MM.1S (cell line): ENCODE data around the gene CADM3.
A peak's percentile ranks its signal among the peaks of the same experiment; 100 is the strongest.

ENCODE experiments used
- DNase-seq: peaks from one replicate; pipeline ENCODE4 v3.0.0-alpha.2; 2015
- H2AFZ ChIP-seq: fragments of 300-600 bp; sonication (generic); 2 replicates; pipeline ENCODE4 v1.6.0; 2016; ENCODE audit warnings: antibody characterized with exemption, low read length
- H3F3A ChIP-seq: fragments of 300-600 bp; sonication (generic); 2 replicates; pipeline ENCODE4 v1.6.1; 2016; ENCODE audit warnings: mild to moderate bottlenecking, antibody characterized with exemption, low read length, moderate library complexity, mixed read lengths; ENCODE audit not compliant: insufficient read depth
- H3K27ac ChIP-seq: fragments of 300-600 bp; sonication (generic); 2 replicates; pipeline ENCODE4 v1.5.1; 2016; ENCODE audit warnings: mild to moderate bottlenecking, low read length
- H3K27me3 ChIP-seq: fragments of 300-600 bp; sonication (generic); replicated peaks from 2 replicates; pipeline ENCODE4 v1.6.0; 2016; ENCODE audit warnings: low read length; ENCODE audit not compliant: insufficient read depth
- H3K36me3 ChIP-seq: fragments of 300-600 bp; sonication (generic); replicated peaks from 2 replicates; pipeline ENCODE4 v1.6.1; 2016; ENCODE audit warnings: mild to moderate bottlenecking, low read length, mixed read lengths; ENCODE audit not compliant: insufficient read depth
- H3K4me1 ChIP-seq: fragments of 300-600 bp; sonication (generic); 2 replicates; pipeline ENCODE4 v1.6.1; 2016; ENCODE audit warnings: low read length, mixed read lengths
- H3K4me2 ChIP-seq: fragments of 300-600 bp; sonication (generic); 2 replicates; pipeline ENCODE4 v1.6.0; 2016; ENCODE audit warnings: low read depth, low read length
- H3K4me3 ChIP-seq: fragments of 300-600 bp; sonication (generic); 2 replicates; pipeline ENCODE4 v1.5.1; 2016; ENCODE audit warnings: low read length, mixed read lengths
- H3K79me2 ChIP-seq: fragments of 300-600 bp; sonication (generic); 2 replicates; pipeline ENCODE4 v1.6.1; 2016; ENCODE audit warnings: mixed run types, low read length, mixed read lengths
- H3K9ac ChIP-seq: fragments of 300-600 bp; sonication (generic); 2 replicates; pipeline ENCODE4 v1.6.1; 2016; ENCODE audit warnings: low read length, mixed read lengths
- H3K9me2 ChIP-seq: fragments of 300-600 bp; sonication (generic); replicated peaks from 2 replicates; pipeline ENCODE4 v1.6.1; 2016; ENCODE audit warnings: mild to moderate bottlenecking, low read length, mixed read lengths; ENCODE audit not compliant: insufficient read depth
- H3K9me3 ChIP-seq: fragments of 300-600 bp; sonication (generic); replicated peaks from 2 replicates; pipeline ENCODE4 v1.6.1; 2016; ENCODE audit warnings: mild to moderate bottlenecking, low read length, mixed read lengths; ENCODE audit not compliant: insufficient read depth
- H4K20me1 ChIP-seq: fragments of 300-600 bp; sonication (generic); 2 replicates; pipeline ENCODE4 v1.6.1; 2016; ENCODE audit warnings: mild to moderate bottlenecking, low read length, moderate library complexity, mixed read lengths; ENCODE audit not compliant: insufficient read depth
- EZH2 ChIP-seq: fragments of 300-600 bp; sonication (generic); optimal IDR thresholded peaks from 2 replicates; pipeline ENCODE3; 2017; ENCODE audit warnings: low read depth, mild to moderate bottlenecking, antibody characterized with exemption, low read length, mixed read lengths
- EZH2phosphoT487 ChIP-seq: fragments of 300-600 bp; sonication (generic); IDR thresholded peaks from 2 replicates; pipeline ENCODE4 v1.6.1; 2018; ENCODE audit warnings: antibody characterized with exemption, low read length
- TF ChIP-seq, protein P1 (sequence below): fragments of 300-600 bp; sonication (generic); IDR thresholded peaks from 2 replicates; pipeline ENCODE4 v1.5.1; 2016; ENCODE audit warnings: antibody characterized with exemption, low read length, mixed read lengths

The CADM3 gene

GRCh38 chr1:159239551-159240220, 68.3 kb downstream of the CADM3 start:
- H2AFZ ChIP-seq: no peak overlapping the region
- peak; percentile 89 for DNase-seq
- peaks cover 4% of the 10 kb centered on the region; the same call in 1 of the 2 replicates for H3K27me3 ChIP-seq
- H3K9ac ChIP-seq: no peak overlapping the region
- H3K9me2 ChIP-seq: no peaks in the 10 kb centered on the region
- H3K4me3 ChIP-seq: peak overlapping the region; percentile 12
- H3F3A ChIP-seq: peaks cover 14% of the 10 kb centered on the region
- no peaks in the 10 kb centered on the region for H3K79me2 ChIP-seq
- H3K27ac ChIP-seq: peak overlapping the region; percentile 5; the same call in 1 of the 2 replicates
- H3K9me3 ChIP-seq: no peaks in the 10 kb centered on the region
- no peaks in the 10 kb centered on the region for H4K20me1 ChIP-seq
- no peak for TF ChIP-seq EZH2
- TF ChIP-seq, protein P1, sequence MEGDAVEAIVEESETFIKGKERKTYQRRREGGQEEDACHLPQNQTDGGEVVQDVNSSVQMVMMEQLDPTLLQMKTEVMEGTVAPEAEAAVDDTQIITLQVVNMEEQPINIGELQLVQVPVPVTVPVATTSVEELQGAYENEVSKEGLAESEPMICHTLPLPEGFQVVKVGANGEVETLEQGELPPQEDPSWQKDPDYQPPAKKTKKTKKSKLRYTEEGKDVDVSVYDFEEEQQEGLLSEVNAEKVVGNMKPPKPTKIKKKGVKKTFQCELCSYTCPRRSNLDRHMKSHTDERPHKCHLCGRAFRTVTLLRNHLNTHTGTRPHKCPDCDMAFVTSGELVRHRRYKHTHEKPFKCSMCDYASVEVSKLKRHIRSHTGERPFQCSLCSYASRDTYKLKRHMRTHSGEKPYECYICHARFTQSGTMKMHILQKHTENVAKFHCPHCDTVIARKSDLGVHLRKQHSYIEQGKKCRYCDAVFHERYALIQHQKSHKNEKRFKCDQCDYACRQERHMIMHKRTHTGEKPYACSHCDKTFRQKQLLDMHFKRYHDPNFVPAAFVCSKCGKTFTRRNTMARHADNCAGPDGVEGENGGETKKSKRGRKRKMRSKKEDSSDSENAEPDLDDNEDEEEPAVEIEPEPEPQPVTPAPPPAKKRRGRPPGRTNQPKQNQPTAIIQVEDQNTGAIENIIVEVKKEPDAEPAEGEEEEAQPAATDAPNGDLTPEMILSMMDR: no peak
- H3K36me3 ChIP-seq: no peaks in the 10 kb centered on the region
- H3K4me2 ChIP-seq: peak overlapping the region; percentile 59
- H3K4me1 ChIP-seq: peaks cover 24% of the 10 kb centered on the region

DNA sequence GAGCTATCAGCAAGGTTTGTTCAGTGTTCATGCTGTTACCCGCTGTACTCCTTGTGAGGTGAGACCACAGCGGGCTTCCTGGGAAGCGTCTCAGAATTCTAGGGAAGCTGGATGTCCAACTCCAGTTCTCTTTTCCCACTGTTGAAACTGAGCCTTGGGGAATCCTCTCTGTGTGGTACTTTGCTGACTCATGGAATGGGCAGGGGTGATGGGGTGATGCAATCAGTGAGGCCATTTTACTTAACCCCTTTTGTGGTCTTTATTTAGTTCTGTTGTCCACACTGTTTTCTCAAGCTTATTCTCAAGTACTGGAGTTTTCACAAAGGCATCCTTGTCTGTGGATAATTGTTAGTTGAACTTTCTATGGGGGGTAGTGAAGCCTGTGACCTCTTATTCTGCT, 75.9 kb downstream of the CADM3 start:
- no peak overlapping the region for H3K4me3 ChIP-seq
- no peak overlapping the region for H2AFZ ChIP-seq
- no peaks in the 10 kb centered on the region for H3K79me2 ChIP-seq
- no peaks in the 10 kb centered on the region for H3K9me3 ChIP-seq
- no peak overlapping the region for H3K27ac ChIP-seq
- no peaks in the 10 kb centered on the region for H3K9me2 ChIP-seq
- no peak for DNase-seq
- TF ChIP-seq, protein P1: no peak
- TF ChIP-seq EZH2 (no peak), EZH2phosphoT487 (no peak)
- H4K20me1 ChIP-seq: no peaks in the 10 kb centered on the region
- no peak overlapping the region for H3K9ac ChIP-seq
- no peak overlapping the region for H3K4me2 ChIP-seq
- no peaks in the 10 kb centered on the region for H3K27me3 ChIP-seq
- H3K4me1 ChIP-seq: no peaks in the 10 kb centered on the region
- no peaks in the 10 kb centered on the region for H3F3A ChIP-seq
- no peaks in the 10 kb centered on the region for H3K36me3 ChIP-seq

GRCh38 chr1:159248311-159248710, 76.9 kb downstream of the CADM3 start:
- Histone ChIP-seq H3K4me1 (no peaks in the 10 kb centered on the region), H3K27me3 (no peaks in the 10 kb centered on the region), H3K79me2 (no peaks in the 10 kb centered on the region), H3K4me3 (no peak overlapping the region), H3K9me3 (no peaks in the 10 kb centered on the region), H3K36me3 (no peaks in the 10 kb centered on the region), H3F3A (no peaks in the 10 kb centered on the region), H3K27ac (no peak overlapping the region), H4K20me1 (no peaks in the 10 kb centered on the region), H2AFZ (no peak overlapping the region), H3K9ac (no peak overlapping the region), H3K4me2 (no peak overlapping the region), H3K9me2 (no peaks in the 10 kb centered on the region)
- no peak for DNase-seq
- TF ChIP-seq, protein P1: no peak
- TF ChIP-seq EZH2phosphoT487 (no peak), EZH2 (no peak)
